22Rv1 (cell line): ENCODE measurements around the gene SEMA6B.

ENCODE experiments used
- ZFX ChIP-seq: fragments of 450-650 bp; IDR thresholded peaks from 2 replicates; pipeline ENCODE4 v1.6.1; 2017; ENCODE audit warnings: antibody characterized with exemption, borderline replicate concordance
- TF ChIP-seq, protein P1 (sequence below): fragments of 450-650 bp; IDR thresholded peaks from 2 replicates; pipeline ENCODE4 v1.5.1; 2017; ENCODE audit warnings: mild to moderate bottlenecking

GRCh38 chr19:4511300-4512054, 48.0 kb downstream of the SEMA6B start:
- no peak for TF ChIP-seq ZFX
- TF ChIP-seq, protein P1, sequence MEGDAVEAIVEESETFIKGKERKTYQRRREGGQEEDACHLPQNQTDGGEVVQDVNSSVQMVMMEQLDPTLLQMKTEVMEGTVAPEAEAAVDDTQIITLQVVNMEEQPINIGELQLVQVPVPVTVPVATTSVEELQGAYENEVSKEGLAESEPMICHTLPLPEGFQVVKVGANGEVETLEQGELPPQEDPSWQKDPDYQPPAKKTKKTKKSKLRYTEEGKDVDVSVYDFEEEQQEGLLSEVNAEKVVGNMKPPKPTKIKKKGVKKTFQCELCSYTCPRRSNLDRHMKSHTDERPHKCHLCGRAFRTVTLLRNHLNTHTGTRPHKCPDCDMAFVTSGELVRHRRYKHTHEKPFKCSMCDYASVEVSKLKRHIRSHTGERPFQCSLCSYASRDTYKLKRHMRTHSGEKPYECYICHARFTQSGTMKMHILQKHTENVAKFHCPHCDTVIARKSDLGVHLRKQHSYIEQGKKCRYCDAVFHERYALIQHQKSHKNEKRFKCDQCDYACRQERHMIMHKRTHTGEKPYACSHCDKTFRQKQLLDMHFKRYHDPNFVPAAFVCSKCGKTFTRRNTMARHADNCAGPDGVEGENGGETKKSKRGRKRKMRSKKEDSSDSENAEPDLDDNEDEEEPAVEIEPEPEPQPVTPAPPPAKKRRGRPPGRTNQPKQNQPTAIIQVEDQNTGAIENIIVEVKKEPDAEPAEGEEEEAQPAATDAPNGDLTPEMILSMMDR, result no peak
